H1 (cell line): ENCODE measurements around the gene TMEM178B. TPM values are rescaled to one million over a fixed set of nuclear protein-coding genes. Genes with fewer than 3 reads are reported as not detected.

ENCODE experiments used
- ASH2L ChIP-seq: fragments of 200-600, 300-600 bp; sonication (generic); IDR thresholded peaks from one replicate; pipeline ENCODE4 v1.7.1; 2017; ENCODE audit warnings: low read length
- CHD1 ChIP-seq: IDR thresholded peaks from 2 replicates; pipeline ENCODE4 v1.6.1; 2012; ENCODE audit warnings: low read depth, low read length, improper control_type of control experiment
- POLR2AphosphoS5 ChIP-seq: IDR thresholded peaks from 2 replicates; pipeline ENCODE4 v1.6.1; 2011; ENCODE audit warnings: low read depth, low read length
- SP4 ChIP-seq: IDR thresholded peaks from 2 replicates; pipeline ENCODE4 v1.6.1; 2012; ENCODE audit warnings: low read length, inconsistent platforms
- TCF12 ChIP-seq: IDR thresholded peaks from 2 replicates; pipeline ENCODE4 v1.6.1; 2011; ENCODE audit warnings: low read depth, mild to moderate bottlenecking, low read length
- polyA plus RNA-seq, 7 experiments: library from polyadenylated mRNA; depleted of rRNA in 3 of 7; stranded (reverse) in 5 of 7; unstranded in 2 of 7; fragments of >200 nt in 5 of 7; fragments of 200-250 nt in 2 of 7; gene quantifications; 1 replicate in 5 of 7; 2 replicates in 1 of 7; 4 replicates in 1 of 7; pipeline versions ENCODE4 v1.2.1 to v1.2.3, GENCODE V29; 2011 to 2013; ENCODE audit warnings: missing spikeins in 2 of 7, mixed read lengths in 2 of 7
- total RNA-seq: library from RNA; stranded (reverse); fragmentation: NEBNext Ultra II Directional; extraction: Animal tissue kit (Norgen Biotek cat#: 25700); gene quantifications from 2 replicates; pipeline ENCODE4 v1.2.1, GENCODE V29; 2021

Gene TMEM178B
- total and polyA plus RNA-seq, 2 of the 8 experiments (the other 6 are each of a cell fraction or from before 2014, with no cell fraction given), result 5.3 to 18.1 TPM

DNA sequence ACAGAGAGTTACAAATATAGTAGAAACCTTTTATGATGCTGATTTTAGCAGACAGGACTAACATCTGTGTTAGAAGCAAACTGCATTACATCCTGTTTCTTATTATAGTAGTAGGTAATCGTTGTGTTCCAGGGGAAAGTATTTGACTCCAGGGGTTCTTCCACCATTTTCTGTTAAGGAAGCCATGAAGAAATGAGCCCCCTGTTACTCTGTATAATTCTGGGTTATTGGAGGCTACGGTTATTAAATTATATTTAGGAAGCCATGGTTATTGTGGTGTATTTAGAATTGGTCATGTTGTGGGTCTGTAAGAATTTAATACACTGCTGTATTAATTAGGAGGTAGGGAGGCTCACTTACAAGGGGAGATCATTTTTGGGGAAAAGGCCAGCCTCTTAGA, 301.6 kb downstream of the TMEM178B start (continued):
- TF ChIP-seq ASH2L (no peak), CHD1 (no peak), SP4 (no peak), POLR2AphosphoS5 (no peak), TCF12 (no peak)
